ENCODE results near the gene TMEM95.

TMEM95 gene

DNA sequence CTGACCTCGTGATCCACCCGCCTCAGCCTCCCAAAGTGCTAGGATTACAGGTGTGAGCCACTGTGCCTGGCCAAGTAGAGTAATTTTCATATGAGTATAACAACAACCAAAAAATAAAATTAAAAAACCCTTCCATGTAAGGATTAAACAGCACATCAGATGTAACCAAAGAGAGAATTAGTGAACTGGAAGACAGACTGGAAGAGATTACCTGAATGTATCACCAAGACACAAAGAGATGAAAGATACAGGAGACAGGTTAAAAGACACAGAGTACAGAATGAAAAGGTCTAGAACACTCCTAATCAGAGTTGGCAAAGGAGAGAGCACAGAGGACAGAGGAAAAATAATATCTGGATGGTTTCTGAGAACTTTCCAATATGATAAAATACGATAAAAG is 24.2 kb downstream of the TMEM95 start:
- CTCF ChIA-PET: interaction anchor here (7.0 kb wide), 1 partner anchor 23 kb away, joined by 35 read pairs; the partner anchor contains the start of gene TMEM95
- no peak for DNase-seq (ENCODE audit: low read depth, low spot score)
- POLR2A ChIA-PET: no interaction called here

DNA sequence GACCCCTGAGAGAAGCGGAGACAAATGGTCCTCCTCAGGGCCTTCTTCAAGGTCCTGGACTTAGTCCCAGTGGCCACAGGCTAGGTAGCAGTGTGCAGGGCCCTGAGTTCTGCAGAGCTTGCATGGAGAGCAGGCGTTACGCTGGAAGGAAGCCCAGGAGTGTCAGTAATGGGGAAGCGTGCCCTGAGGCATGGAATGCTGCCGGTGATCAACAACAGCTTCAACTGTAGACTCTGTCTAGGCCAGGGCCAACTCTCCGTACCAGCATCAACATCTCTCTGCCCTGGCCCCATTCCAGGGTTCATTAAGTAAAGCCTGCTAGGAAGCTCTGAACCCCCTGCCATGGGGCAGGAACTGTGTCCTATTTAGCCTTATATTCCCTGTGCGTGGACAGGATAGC is 25.4 kb downstream of the TMEM95 start:
- no peak overlapping the region for H3K4me3 ChIP-seq (ENCODE audit: low read depth, low read length)
- ChIA-PET POLR2A (interaction anchor here (0.8 to 1.0 kb wide), 2 partner anchors 9 to 25 kb away, joined by 3 to 4 read pairs; partner anchors contain the start of gene TMEM95), CTCF (interaction anchor here (0.8 to 1.4 kb wide), 5 partner anchors 9 to 57 kb away, joined by 3 to 5 read pairs (median 3); partner anchors contain the start of gene TMEM95)
- DNase-seq (ENCODE audit: low read depth, low spot score): peak; percentile 9
- TF ChIP-seq, protein P1, sequence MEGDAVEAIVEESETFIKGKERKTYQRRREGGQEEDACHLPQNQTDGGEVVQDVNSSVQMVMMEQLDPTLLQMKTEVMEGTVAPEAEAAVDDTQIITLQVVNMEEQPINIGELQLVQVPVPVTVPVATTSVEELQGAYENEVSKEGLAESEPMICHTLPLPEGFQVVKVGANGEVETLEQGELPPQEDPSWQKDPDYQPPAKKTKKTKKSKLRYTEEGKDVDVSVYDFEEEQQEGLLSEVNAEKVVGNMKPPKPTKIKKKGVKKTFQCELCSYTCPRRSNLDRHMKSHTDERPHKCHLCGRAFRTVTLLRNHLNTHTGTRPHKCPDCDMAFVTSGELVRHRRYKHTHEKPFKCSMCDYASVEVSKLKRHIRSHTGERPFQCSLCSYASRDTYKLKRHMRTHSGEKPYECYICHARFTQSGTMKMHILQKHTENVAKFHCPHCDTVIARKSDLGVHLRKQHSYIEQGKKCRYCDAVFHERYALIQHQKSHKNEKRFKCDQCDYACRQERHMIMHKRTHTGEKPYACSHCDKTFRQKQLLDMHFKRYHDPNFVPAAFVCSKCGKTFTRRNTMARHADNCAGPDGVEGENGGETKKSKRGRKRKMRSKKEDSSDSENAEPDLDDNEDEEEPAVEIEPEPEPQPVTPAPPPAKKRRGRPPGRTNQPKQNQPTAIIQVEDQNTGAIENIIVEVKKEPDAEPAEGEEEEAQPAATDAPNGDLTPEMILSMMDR (IDR thresholded peaks at IDR 0.05; ENCODE audit: insufficient read depth, low read length, missing control alignments): no peak

More for the DNA sequence above, 24.2 kb downstream of the TMEM95 start:
- TF ChIP-seq, protein P1 (IDR thresholded peaks at IDR 0.05; ENCODE audit: insufficient read depth, low read length, missing control alignments): no peak
- no peak overlapping the region for H3K4me3 ChIP-seq (ENCODE audit: low read depth, low read length)

DNA sequence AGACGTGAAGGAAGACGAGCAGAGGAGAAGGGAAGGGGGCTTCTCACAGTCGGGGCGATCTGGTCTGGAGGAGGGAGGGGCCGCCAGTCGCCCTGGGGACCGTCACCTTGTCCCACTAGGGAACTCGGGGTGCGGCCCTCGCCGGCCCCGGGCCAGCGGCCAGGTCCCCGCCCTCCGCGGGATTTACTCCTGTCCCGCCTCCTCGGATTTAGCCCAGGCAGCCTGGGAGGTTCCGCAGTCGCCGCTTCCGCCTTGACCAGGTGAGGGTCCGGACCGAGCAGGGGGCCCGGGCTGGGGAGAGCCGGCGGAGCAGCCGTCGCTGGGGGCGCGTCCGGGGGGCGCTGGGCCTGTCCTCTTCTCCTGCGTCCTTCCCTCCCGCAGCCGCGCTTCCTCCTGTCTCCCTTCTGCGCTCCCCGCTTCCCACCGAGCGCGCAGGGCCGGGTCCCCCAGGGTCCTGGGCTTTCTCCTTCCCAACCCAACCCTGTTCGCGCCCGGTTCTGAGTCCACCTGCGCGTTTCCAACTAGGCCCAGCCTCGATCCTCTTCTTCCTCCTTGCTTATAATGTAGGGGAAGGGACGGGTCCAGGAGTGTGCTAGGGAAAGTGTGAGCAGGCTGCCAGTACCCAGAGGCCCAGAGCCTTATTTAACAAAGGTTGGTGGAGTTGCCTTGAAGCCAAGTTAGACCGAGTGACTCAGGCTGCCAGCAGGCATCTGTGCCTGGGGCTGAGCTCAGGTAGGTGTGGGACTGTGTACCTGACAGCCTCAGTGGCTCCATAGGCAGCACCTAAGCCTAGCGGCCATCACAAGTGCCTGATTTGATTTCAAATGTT is 26.1 kb downstream of the TMEM95 start, which contains the start of gene TNK1:
Gene TNK1, plus strand, starts transcription at position 235 of the 829 bp plus-strand sequence. CDS start 1,838 bp downstream, outside the sequence.
- TF ChIP-seq, protein P1 (IDR thresholded peaks at IDR 0.05; ENCODE audit: insufficient read depth, low read length, missing control alignments): no peak
- POLR2A ChIA-PET: interaction anchor here (1.0 kb wide), 1 partner anchor 26 kb away, joined by 3 read pairs; the partner anchor contains the start of gene TMEM95
- DNase-seq (ENCODE audit: low read depth, low spot score): no peak
- H3K4me3 ChIP-seq (ENCODE audit: low read depth, low read length): peak within 1 kb of the TSS; percentile 18; the same call in 1 of the 2 replicates
- CTCF ChIA-PET: interaction anchor here (0.8 to 1.8 kb wide), 6 partner anchors 8 to 56 kb away, joined by 3 to 5 read pairs (median 4); partner anchors contain the start of gene TMEM95

DNA sequence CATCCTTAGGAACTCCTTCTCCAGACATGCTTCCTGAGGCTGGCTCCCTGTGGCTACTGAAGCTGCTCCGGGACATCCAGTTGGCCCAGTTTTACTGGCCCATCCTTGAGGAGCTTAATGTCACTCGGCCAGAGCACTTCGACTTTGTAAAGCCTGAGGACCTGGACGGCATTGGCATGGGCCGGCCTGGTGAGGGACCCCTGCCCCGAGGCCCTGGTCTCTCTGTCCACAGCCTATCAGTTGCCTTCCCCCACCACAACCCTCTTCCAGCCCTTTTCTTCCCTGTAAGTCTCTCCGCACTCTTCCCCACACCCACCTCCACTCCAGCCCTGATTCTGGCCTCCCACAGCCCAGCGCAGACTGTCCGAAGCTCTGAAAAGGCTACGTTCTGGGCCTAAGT is 27.9 kb downstream of the TMEM95 start:
- ChIA-PET CTCF (interaction anchor here (1.8 kb wide), 1 partner anchor 177 kb away, joined by 5 read pairs; no protein-coding TSS in a partner anchor), POLR2A (interaction anchor here (0.5 to 1.6 kb wide), 5 partner anchors 10 to 38 kb away, joined by 3 to 4 read pairs (median 3); partner anchors contain the start of gene TMEM256)
- TF ChIP-seq, protein P1 (IDR thresholded peaks at IDR 0.05; ENCODE audit: insufficient read depth, low read length, missing control alignments): no peak
- H3K4me3 ChIP-seq (ENCODE audit: low read depth, low read length): no peak overlapping the region
- DNase-seq (ENCODE audit: low read depth, low spot score): no peak

DNA sequence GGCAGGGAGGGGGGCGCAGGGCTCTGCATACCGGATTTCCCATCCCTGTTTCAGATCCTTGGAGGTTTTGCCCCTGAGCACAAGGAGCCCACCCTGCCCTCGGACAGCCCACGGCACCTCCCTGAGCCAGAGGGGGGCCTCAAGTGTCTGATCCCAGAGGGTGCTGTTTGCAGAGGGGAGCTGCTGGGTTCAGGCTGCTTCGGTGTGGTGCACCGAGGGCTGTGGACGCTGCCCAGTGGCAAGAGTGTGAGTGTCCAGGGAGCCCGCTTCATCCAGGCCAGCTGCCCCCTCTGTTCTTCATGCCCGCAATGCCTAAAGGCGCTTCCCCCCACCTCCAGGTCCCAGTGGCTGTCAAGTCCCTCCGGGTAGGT is 28.4 kb downstream of the TMEM95 start:
- CTCF ChIA-PET: interaction anchor here (1.2 to 1.8 kb wide), 3 partner anchors 10 to 177 kb away, joined by 4 to 8 read pairs (median 5); partner anchors contain the start of gene PLSCR3
- POLR2A ChIA-PET: interaction anchor here (0.6 to 1.6 kb wide), 5 partner anchors 11 to 32 kb away, joined by 3 to 4 read pairs (median 3); partner anchors contain the start of gene TMEM256
- DNase-seq (ENCODE audit: low read depth, low spot score): no peak
- H3K4me3 ChIP-seq (ENCODE audit: low read depth, low read length): peak overlapping the region; percentile 52
- TF ChIP-seq, protein P1 (IDR thresholded peaks at IDR 0.05; ENCODE audit: insufficient read depth, low read length, missing control alignments): no peak

All from AG04449 (cell line).